HG02885 (cell line): Measurements from ENCODE around the gene PRKCA.

Experiments
- ATAC-seq: cut with Tn5 transposase; IDR thresholded peaks from one replicate; pipeline ENCODE4 v1.9.1; 2021; ENCODE audit warnings: mild to moderate bottlenecking; ENCODE audit not compliant: unreplicated experiment, poor library complexity

Gene PRKCA

DNA sequence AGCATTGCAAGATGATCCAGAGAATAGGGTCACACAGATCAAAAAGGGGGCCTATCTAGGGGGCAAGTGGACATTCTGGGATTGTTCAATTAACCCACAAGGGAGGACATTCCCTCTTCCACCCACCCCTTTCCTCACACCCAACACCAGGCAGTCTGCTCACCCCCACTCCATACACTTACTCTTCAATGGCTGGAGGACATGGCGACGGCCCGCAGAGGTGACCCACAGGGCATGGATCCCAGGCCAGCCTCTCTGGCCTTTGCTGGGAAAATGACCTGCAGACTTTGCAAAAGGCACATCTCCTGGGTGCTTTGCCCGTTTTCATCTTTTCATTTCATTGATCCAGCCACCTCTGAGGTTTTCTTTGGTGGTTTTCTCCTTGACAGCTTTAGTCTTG is 530.8 kb downstream of the PRKCA start:
- ATAC-seq, result no peak

DNA sequence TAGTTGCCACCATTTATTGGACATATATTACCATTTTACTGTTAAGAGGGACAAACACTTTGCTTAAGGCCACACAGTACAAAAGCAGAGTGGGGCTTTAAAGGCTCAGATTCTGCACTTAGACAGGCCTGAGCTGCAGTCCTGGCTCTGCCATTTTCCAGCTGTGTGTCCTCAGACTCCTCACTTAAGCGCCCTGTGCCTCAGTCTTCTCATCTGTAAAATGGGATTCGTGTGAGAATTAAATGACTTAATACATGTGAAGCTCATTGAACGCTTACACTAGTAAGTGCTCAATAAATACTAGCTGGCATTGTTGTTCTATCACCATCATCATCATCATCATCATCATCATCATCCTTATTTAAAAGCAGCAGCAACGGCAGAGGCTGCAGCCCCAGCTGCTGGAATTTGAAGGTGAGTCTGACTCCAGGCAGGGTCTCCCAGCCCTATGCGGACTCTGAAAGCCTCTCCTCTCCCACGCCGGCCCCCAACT is 532.1 kb downstream of the PRKCA start:
- ATAC-seq, result no peak

DNA sequence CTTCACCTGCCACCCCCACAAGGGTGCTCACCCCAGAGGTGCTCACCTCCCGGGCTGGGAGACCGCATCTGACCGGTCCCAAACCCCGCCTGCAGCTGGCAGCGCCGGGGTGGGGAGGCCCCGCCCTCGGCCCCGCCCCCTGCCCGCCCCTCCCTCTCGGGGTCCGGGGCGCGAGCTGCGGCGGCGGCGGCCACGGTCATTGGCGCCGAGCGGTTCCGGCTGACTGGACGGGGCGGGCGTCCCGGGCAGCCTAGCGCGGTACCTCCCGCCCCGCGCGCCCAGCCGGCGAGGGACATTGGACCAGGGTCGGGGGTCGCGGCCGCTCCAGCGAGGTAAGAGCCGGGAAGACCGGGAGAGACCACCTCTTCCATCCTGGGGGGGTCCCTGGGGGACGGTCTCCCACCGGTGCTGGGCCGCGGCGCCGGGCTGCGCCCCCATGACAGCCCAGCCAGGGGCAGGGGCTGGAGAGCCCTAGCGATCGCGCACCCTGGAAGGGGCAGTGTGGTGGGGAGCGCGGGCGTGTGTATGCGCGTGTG is 532.6 kb downstream of the PRKCA start, which contains the start of gene CACNG5:
Gene CACNG5 (plus strand): TSS at position 199 of the 536 bp plus-strand sequence. CDS start 42,216 bp downstream, outside the sequence.
- ATAC-seq, result no peak

DNA sequence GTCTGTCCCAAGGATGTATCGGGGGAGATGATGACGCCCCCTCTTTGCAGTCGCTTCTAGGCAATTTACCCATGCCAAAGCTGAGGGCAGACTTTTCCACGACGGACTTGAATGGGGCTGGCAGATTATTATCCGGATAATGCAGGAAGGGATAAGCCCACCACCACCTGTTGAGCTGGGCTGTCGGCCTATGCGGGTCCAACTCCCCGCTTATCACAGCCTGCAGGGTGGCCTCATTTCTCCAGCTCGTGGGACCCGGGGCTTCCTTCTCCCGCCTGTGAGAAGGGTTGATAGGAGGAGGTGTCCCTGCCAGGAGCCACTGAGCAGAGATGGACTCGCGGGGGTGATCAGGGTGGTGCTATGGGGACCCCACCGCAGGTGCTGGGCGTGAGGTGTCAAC is 533.1 kb downstream of the PRKCA start:
- no peak for ATAC-seq

DNA sequence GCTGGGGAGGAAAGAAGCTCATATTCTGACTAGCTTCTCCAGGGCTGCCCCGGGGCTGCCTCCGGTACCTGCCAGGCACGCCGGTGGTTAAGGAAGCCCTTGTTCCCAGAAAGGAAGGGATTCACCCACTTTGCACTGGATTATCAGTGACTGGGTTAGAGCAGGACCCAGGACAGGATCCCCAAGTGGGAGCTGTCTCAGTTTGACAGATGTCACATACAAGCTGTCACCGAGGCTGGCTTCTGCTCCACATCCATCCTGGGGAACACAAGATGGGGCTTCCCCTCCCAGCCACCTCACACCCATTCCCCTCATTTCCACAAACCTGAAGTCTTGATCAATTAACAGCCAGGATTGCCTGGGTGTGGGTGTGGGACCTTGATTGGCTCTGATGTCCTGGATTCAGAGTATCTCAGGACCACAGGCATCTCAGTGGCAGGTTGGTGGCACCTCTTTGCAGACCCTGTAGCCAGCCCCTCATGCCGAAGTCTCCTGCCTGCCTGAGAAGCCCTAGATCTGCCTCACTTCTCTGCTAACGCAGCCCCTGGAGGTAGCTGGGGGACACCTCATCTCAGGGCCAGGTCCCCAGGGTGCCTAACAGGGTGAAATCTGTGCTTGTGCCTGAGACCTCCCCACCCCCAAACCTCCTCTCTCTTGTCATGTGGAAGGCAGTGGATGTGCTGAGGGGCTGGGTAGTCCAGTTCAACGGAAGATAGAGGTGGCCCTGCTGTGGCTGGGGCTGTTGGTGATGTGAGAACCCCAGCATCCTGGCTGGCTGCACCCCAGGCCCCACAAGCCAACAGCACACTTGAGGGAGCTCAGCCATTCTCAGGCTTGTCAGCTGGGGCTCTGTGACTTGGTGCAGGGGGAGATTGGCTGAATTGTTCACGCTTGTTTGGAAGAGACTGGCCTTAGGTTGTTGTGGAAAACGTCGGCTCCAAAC is 533.9 kb downstream of the PRKCA start:
- no peak for ATAC-seq

DNA sequence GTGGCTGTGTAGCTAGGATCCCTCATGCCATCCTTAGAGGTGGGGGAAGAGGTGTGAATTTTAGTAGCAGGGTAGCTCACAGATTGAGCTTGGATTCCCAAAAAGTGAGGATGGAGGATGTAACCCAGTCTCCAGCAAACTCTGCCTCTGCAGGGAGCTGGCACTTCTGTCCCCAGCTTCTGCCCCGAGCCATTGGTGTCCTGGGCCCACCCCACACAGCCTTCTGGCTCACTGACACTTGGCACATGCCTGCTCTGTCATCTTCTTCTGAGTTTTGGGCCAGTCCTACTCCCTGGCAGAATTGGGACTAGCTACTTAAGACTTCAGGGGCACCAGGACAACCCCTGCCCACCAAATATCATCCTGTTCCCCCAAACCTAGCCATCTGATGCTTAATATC is 534.8 kb downstream of the PRKCA start:
- no peak for ATAC-seq

DNA sequence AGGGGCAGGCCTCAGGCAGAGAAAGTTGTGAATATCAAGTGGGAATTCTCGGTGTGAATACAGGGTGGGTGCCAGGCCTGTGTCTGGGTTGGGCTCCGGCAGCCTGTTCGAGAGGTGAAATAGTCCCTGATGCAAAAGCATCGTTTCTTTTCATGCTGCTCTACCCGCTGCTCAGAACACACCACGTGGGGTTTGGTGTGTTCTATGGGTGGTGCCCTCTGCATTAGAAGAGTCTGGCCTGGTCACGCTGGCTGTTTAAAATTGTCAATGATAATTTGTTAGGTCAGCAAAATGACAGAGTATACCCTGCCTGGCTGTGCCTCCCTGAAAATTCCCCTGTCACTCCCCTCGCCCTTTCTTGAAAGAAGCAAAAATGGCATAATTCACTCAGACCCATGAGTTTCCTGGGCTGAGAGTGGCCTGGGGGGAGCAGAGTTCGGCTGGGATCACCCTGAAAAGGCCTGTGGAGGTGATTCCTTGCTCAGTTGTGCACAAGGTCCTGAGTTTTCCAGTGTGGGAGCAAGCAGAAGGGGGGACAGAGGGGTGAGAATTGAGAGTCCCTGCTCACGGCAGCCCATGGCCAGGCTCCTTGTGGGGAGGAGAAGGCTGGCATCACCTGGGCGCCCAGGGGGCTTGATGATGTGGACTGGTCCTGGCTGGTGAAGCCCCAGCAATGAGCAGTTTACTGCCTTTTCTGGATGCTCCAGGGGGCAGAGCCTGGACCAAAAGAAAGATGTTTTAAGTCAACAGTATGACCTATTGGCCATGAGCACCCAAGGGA is 535.7 kb downstream of the PRKCA start:
- no peak for ATAC-seq

DNA sequence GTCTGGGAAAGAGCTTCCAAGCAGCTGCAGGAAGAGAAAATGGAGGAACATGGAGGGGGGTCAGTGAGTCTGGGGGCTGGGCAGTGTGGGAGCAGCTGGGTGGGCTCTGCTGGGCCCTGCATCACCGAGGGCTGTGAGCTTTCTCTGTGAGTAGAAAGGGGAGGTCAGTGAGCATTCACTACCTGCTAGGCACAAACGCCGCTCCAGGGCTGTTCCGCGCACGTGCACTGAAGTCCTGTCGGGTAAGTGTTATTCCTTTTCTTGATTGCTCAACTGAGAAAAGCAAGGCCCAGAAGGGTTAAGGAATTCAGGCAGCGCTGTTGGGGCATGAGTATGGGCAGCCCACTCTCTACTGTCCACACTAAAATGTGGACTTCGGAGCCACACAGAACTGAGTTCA is 537.2 kb downstream of the PRKCA start:
- no peak for ATAC-seq

DNA sequence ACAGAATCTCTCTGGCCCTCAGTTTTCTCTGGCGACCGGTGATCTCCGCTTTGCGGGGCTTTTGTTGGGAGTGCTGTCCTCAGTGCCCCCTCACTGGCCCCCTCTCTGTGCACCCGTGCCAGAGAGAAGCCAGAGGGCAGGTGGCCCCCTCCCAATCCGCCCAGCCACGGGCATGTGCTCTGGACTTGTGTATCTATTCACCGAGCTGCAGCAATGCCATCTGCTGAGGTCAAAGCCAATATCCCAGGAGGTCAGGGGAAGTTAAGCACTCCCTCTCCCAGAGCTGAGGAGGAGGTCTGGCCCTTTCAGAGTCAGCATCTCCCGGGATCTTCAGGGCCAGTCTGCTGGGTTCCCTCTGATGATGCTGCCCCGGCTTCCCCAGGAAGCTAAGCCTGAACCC is 537.6 kb downstream of the PRKCA start:
- ATAC-seq, result no peak

DNA sequence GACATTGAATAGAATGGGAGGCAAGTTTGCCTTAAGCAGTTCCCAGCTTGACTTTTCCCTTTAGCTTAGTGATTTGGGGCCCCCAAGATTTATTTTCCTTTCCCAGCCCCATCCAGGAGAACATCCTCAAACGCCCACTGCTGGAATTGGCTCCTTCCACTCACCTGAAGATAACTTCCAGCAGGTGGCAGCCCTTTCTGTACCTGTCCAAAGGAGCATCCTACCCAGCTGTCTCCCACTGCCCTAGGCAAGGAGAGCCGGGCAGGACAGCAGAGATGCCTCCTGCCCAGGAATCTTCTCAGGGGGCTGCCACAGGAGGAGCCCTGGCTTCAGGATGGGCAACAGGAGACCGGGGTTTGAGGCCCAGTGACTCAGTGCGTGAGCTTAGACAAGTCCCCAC is 538.9 kb downstream of the PRKCA start:
- ATAC-seq, result no peak

DNA sequence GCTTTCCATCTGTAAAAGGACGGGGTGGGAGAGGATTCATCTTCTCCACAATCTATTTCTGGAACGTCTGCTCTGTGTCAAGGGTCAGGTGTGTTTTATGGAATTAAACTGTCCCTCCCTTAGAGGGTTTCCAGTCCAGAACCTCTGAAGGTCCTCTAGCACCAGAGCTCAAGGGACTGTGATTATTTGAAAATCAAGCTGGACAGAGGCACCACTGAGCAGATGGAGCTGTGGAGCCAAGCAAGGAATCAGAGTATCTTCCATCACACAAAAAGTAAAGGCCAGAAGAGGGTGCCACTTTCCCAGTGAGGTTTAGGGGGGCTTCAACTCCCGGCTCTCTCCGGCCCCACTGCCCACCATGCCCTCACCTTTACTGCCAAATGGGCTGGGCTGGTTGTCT is 539.3 kb downstream of the PRKCA start:
- ATAC-seq, result no peak

DNA sequence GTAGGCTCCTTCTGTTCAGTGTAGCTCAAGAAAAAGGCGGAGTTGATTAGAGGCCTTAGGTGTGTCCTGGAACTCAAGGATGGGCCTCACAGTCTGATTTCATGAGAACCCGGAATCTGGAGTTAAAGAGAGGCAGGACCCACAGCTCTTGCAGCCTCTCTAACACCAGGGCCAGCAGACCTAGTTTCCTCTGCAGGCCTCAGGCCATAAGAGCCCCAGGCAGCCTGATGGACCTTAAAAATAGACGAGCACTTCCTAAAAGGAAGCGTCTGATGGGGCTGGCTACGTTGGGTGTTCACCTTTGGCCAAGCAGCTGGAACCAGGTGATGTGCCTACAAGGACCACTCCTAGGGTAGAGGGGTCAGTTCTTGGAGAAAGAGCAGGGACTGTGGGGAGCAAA is 540.1 kb downstream of the PRKCA start:
- no peak for ATAC-seq

DNA sequence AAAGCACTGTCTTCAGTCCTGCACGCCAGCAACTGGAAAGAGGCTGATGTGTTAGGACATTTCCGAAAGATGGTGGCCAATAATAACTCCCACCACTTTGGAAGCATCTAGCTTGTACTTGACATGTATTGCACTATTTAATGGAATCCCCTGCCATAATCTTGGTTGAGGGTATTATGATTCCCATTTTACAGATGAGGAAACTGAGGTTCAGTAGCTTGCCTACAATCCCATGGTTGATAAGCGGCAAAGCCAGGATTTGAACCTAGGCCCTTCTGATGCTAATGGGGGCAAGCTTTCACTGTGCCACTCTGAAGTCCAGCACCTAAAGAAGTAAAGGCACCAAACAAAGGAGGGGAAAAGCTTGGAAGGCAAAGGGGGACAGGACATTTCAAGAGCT is 540.5 kb downstream of the PRKCA start:
- no peak for ATAC-seq

DNA sequence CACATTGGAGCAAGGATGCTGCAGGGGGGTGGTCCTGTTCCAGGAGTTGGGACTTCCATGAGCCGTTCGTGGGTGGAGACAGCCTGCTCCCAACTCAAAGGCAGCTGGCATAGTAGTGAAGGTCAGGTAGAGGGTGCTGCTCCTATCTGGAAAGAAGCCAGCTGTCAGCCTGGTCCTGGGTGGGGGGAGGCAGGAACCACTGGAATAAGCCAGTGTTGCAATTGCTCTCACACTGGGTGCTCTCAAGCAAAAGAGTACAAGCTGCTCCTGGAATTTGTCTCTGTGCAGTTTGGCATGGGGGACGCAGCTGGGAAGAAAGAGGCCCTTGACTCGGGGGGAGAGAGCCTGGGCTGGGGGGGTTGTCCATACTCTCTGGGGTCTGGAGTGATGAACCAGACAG is 541.2 kb downstream of the PRKCA start:
- ATAC-seq, result no peak

DNA sequence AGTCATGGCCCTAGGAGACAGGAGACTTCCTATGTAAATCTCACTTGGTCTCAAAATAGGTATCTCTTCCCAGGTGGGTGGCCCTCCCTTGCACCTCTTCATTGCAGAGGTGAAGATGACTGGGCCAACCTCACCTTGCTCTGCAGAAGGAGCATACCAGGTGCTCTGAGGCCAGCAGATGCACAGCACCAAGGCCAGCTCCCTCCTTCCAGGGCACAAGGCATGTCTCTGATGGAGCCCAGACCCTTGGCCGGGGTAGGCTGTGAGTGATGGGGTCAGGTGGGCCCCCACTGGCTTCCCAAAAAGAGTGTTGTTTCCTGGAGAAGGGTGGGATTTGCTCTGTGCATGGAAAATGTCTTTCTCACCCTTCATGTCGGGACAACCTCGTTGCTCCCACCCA is 545.3 kb downstream of the PRKCA start:
- ATAC-seq, result no peak

DNA sequence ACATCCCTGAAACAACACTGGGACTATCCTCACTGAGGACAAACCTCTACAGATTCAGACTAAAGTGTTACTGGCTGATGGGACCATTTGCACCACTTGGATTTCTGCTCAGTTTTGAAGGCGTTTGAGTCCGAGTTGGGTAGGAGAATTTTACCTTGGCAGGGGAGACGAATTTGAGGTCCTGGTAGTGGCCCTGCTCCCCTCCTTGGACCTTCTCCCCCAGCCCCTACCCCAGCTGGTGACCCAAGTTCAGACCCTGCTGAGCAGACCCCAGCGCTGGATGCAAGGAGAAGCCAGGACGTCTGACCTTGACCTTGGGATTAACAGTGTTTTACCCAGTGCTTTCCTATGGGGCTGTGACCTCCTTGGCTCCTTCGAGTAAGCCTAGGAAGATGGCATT is 546.1 kb downstream of the PRKCA start:
- no peak for ATAC-seq

DNA sequence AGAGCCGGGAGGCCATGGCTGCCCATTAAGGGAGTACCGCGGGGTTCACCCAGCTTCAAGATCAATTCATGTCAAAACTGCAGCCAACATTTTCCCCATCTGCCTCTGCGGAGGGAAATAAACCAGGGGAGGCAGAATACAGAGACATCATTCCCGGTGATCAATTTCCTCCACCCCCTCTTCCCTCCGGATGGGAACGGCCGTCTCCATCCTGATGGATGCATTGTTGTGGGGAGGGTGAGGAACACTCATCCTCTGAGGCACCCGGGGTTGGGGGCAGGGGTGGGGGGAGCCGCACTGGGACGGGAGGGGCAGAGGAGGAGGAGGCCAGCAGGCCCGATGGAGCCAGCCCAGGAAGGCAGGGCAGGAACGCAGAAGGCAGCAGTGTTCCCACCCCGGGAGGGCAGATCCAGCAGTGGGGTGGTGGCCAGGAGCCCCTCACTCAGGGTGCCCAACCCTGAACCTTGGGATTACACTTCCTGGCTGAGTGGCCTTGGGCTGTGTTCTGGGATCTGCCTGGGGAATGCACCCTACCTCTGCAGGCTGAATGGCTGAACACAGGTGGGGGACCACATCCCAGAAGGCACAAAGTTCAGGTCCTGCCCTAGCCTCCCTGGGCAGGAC is 546.7 kb downstream of the PRKCA start:
- ATAC-seq, result no peak

DNA sequence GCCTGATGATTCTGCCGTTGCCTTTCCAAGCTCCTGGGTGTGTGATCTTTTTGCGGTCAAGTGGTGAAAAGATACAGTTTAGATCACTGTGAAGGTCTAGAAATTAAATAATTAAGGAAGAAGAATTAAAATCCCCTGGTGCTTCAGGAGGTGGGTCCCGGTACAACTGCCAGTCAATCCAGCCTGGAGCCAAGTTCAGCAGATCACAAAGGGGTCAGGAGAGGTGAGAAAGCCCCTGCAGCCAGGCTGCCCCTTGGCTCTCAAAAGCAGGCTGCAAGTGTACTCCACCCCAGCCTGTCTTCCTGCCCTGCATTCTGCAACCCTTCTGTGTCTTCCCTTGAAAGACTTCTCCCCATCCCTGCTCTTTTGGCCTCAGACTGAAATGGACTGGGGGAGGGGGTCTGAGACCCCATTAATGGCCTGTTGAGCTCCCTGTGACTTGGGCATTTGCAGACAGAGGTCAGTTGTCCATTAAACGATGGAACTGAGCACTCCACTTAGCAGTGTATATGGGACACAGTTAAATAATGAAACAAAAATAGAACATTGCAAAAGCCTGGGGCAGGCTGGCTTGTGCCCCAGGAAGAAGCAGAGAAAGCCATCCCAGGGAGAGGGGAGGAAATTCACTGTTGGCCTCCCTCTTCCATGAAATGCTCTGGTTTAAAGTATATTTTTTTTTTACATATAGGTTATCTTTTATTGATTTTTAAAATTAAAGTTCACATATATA is 547.6 kb downstream of the PRKCA start:
- ATAC-seq, result no peak

DNA sequence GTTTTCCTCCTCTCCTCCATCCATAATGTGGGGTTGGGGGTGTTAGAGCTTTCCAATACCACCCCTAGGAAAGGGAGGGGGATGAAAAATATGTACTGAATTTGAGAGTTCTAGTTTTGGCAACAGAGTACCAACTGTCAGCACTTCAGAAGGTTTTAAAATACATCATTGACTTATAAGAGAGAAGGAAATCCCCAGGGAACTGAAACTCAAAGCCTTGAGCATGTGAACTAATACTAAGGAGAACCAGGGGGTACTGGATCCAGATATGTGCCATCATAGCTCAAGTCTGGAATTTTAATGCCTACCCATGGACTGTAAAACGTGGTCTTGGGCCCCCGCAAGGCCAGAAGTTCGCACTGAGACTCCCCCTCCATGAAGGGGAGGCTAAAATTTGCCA is 548.3 kb downstream of the PRKCA start:
- ATAC-seq, result no peak

DNA sequence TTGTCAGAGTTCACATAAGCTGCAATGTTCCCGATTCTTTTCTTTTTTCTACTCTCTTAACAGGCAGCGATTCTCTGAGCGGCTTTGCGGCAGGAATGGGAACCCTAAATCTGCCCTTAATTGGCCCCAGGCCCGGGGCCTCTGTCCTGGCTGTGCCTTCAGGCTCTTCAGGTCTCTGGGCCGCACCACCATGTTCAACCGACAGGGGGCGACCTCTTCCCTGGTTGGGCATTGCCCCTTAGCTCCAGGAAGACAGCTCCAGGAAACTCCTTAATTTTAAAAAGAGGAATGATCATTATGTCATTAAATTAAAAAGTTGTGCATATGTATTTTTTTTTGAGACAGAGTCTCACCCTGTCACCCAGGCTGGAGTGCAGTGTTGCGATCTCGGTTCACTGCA is 552.8 kb downstream of the PRKCA start:
- ATAC-seq, result no peak
